GM10266 (cell line): ENCODE measurements around the gene TBL3.
A peak's percentile ranks its signal among the peaks of the same experiment; 100 is the strongest.

Experiments
- DNase-seq: peaks from one replicate; pipeline ENCODE4 v3.0.0; 2012; ENCODE audit errors: extremely low spot score
- CTCF ChIP-seq: IDR thresholded peaks from 2 replicates; pipeline ENCODE4 v1.5.1; 2012; ENCODE audit warnings: mild to moderate bottlenecking, low read depth; ENCODE audit not compliant: control insufficient read depth, insufficient read depth; ENCODE audit errors: missing control alignments

TBL3 gene

GRCh38 chr16:2019921-2020831 lies 48.3 kb downstream of the TBL3 start:
- DNase-seq: no peak
- no peak for TF ChIP-seq CTCF

- no peak for DNase-seq
- TF ChIP-seq CTCF: no peak
These were observed 50.9 kb downstream of the TBL3 start for GRCh38 chr16:2022723-2023091.

GRCh38 chr16:2023092-2024031 lies 51.5 kb downstream of the TBL3 start:
- peak; percentile 98 for TF ChIP-seq CTCF
- DNase-seq: peak; percentile 99

GRCh38 chr16:2024032-2024420 lies 52.2 kb downstream of the TBL3 start:
- no peak for DNase-seq
- TF ChIP-seq CTCF: no peak

- DNase-seq: no peak
- TF ChIP-seq CTCF: no peak
These were observed 53.4 kb downstream of the TBL3 start for GRCh38 chr16:2025251-2025650.

GRCh38 chr16:2025878-2026460 lies 54.1 kb downstream of the TBL3 start:
- no peak for DNase-seq
- TF ChIP-seq CTCF: no peak
